H7 (cell line): ENCODE results near the gene HTR4. TPM values are rescaled to one million over a fixed set of nuclear protein-coding genes. Genes with fewer than 3 reads are reported as not detected.

Experiments used
- DNase-seq: peaks from one replicate; pipeline ENCODE4 v3.0.0; 2012
- H3K27me3 ChIP-seq: 2 replicates; pipeline ENCODE4 v1.6.0; 2011; ENCODE audit warnings: mild to moderate bottlenecking, low read length; ENCODE audit not compliant: control insufficient read depth, insufficient read depth
- H3K36me3 ChIP-seq: replicated peaks from 2 replicates; pipeline ENCODE4 v1.5.1; 2011; ENCODE audit warnings: low read length; ENCODE audit not compliant: control insufficient read depth, insufficient read depth
- H3K4me3 ChIP-seq: 2 replicates; pipeline ENCODE4 v1.5.1; 2011; ENCODE audit warnings: low read depth, mild to moderate bottlenecking, control low read depth, low read length, moderate library complexity; ENCODE audit not compliant: insufficient read depth
- total RNA-seq: library from RNA; depleted of rRNA; stranded (reverse); fragments of >200 nt; shearing (Covaris generic); gene quantifications from 2 replicates; pipeline ENCODE4 v1.2.3, GENCODE V29; 2014

The HTR4 gene
- total RNA-seq, 1 experiment from 2014 or later = not detected

GRCh38 chr5:148509893-148510292 lies 144.4 kb downstream of the HTR4 start:
- no peak for DNase-seq
- Histone ChIP-seq H3K36me3 (no peaks in the 10 kb centered on the region), H3K4me3 (no peak overlapping the region), H3K27me3 (no peaks in the 10 kb centered on the region)

GRCh38 chr5:148507648-148508047 lies 146.7 kb downstream of the HTR4 start:
- Histone ChIP-seq H3K4me3 (no peak overlapping the region), H3K36me3 (no peaks in the 10 kb centered on the region), H3K27me3 (no peaks in the 10 kb centered on the region)
- DNase-seq = no peak

GRCh38 chr5:148499452-148499851 lies 154.9 kb downstream of the HTR4 start:
- no peaks in the 10 kb centered on the region for H3K27me3 ChIP-seq

GRCh38 chr5:148497757-148498156 lies 156.6 kb downstream of the HTR4 start:
- Histone ChIP-seq H3K27me3 (no peaks in the 10 kb centered on the region), H3K36me3 (no peaks in the 10 kb centered on the region)

More at GRCh38 chr5:148499452-148499851, 154.9 kb downstream of the HTR4 start:
- DNase-seq = no peak
- H3K4me3 ChIP-seq = no peak overlapping the region
- H3K36me3 ChIP-seq = no peaks in the 10 kb centered on the region

GRCh38 chr5:148492351-148492750 lies 162.0 kb downstream of the HTR4 start:
- DNase-seq = no peak
- Histone ChIP-seq H3K4me3 (no peak overlapping the region), H3K36me3 (no peaks in the 10 kb centered on the region), H3K27me3 (no peaks in the 10 kb centered on the region; the same call in 1 of the 2 replicates)

More at GRCh38 chr5:148497757-148498156, 156.6 kb downstream of the HTR4 start:
- no peak for DNase-seq
- H3K4me3 ChIP-seq = no peak overlapping the region

GRCh38 chr5:148491793-148492184 lies 162.5 kb downstream of the HTR4 start:
- no peak for DNase-seq
- no peak overlapping the region for H3K4me3 ChIP-seq
- no peaks in the 10 kb centered on the region for H3K36me3 ChIP-seq
- no peaks in the 10 kb centered on the region; the same call in none of the 2 replicates for H3K27me3 ChIP-seq

- H3K36me3 ChIP-seq = no peaks in the 10 kb centered on the region
- H3K27me3 ChIP-seq = no peaks in the 10 kb centered on the region; the same call in none of the 2 replicates
- no peak overlapping the region for H3K4me3 ChIP-seq
- no peak for DNase-seq
Observed at GRCh38 chr5:148491015-148491792, 163.1 kb downstream of the HTR4 start.

GRCh38 chr5:148488757-148489156 lies 165.6 kb downstream of the HTR4 start:
- DNase-seq = no peak
- H3K4me3 ChIP-seq = no peak overlapping the region
- H3K27me3 ChIP-seq = no peaks in the 10 kb centered on the region; the same call in none of the 2 replicates
- H3K36me3 ChIP-seq = no peaks in the 10 kb centered on the region

GRCh38 chr5:148486456-148486855 lies 167.9 kb downstream of the HTR4 start:
- no peaks in the 10 kb centered on the region; the same call in none of the 2 replicates for H3K27me3 ChIP-seq
- no peak overlapping the region for H3K4me3 ChIP-seq
- no peaks in the 10 kb centered on the region for H3K36me3 ChIP-seq
- no peak for DNase-seq

GRCh38 chr5:148484651-148485050 lies 169.7 kb downstream of the HTR4 start:
- no peak overlapping the region for H3K4me3 ChIP-seq
- H3K36me3 ChIP-seq = no peaks in the 10 kb centered on the region
- no peak for DNase-seq
- H3K27me3 ChIP-seq = no peaks in the 10 kb centered on the region; the same call in none of the 2 replicates

- no peak overlapping the region for H3K4me3 ChIP-seq
- no peaks in the 10 kb centered on the region; the same call in none of the 2 replicates for H3K27me3 ChIP-seq
- no peaks in the 10 kb centered on the region for H3K36me3 ChIP-seq
- no peak for DNase-seq
Observed at GRCh38 chr5:148483750-148484149, 170.6 kb downstream of the HTR4 start.

GRCh38 chr5:148482697-148483462 lies 171.4 kb downstream of the HTR4 start:
- no peak overlapping the region for H3K4me3 ChIP-seq
- H3K36me3 ChIP-seq = no peaks in the 10 kb centered on the region
- DNase-seq = peak; percentile 52
- H3K27me3 ChIP-seq = no peaks in the 10 kb centered on the region; the same call in 1 of the 2 replicates

GRCh38 chr5:148482196-148482595 lies 172.1 kb downstream of the HTR4 start:
- Histone ChIP-seq H3K36me3 (no peaks in the 10 kb centered on the region), H3K4me3 (no peak overlapping the region), H3K27me3 (no peaks in the 10 kb centered on the region; the same call in 1 of the 2 replicates)
- no peak for DNase-seq

- Histone ChIP-seq H3K36me3 (no peaks in the 10 kb centered on the region), H3K4me3 (no peak overlapping the region), H3K27me3 (no peaks in the 10 kb centered on the region)
- DNase-seq = no peak
Observed at GRCh38 chr5:148477429-148477828, 176.9 kb downstream of the HTR4 start.

- no peak for DNase-seq
- H3K27me3 ChIP-seq = no peaks in the 10 kb centered on the region
- H3K4me3 ChIP-seq = no peak overlapping the region
- H3K36me3 ChIP-seq = no peaks in the 10 kb centered on the region
Observed at GRCh38 chr5:148476302-148476701, 178.0 kb downstream of the HTR4 start.
